Measurements from ENCODE around the gene ESYT1. TPM values are rescaled to one million over a fixed set of nuclear protein-coding genes. Genes with fewer than 3 reads are reported as not detected.
A peak's percentile ranks its signal among the peaks of the same experiment; 100 is the strongest.

Gene ESYT1
- total RNA-seq, 1 donor from 2014 or later, result 464 TPM

DNA sequence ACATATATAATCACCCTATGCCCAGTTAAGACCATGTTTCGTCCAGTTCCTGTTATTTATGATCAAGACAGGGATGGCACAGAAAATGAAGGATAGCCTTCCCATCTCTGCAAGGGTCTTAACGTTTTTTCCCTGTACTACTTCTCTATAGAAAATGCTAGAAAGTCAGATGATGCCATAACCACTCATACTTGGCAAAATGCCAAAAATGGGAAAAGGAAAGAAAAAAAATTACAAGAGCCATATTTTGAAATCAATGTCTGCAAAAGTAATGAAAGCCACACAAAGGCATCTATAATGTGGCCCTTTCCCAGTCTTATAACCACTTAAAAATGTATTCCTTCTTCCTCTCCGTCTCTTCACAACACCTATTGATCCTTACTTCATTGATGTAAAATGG lies 22.5 kb downstream of the ESYT1 start:
- no peak for DNase-seq (ENCODE audit: low read depth)

GRCh38 chr12:56151672-56152131 lies 23.6 kb downstream of the ESYT1 start:
- TF ChIP-seq, protein P1, sequence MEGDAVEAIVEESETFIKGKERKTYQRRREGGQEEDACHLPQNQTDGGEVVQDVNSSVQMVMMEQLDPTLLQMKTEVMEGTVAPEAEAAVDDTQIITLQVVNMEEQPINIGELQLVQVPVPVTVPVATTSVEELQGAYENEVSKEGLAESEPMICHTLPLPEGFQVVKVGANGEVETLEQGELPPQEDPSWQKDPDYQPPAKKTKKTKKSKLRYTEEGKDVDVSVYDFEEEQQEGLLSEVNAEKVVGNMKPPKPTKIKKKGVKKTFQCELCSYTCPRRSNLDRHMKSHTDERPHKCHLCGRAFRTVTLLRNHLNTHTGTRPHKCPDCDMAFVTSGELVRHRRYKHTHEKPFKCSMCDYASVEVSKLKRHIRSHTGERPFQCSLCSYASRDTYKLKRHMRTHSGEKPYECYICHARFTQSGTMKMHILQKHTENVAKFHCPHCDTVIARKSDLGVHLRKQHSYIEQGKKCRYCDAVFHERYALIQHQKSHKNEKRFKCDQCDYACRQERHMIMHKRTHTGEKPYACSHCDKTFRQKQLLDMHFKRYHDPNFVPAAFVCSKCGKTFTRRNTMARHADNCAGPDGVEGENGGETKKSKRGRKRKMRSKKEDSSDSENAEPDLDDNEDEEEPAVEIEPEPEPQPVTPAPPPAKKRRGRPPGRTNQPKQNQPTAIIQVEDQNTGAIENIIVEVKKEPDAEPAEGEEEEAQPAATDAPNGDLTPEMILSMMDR (conservative IDR thresholded peaks at IDR 0.05; ENCODE audit: low read depth, low read length), result peak; percentile 59
- no peak for DNase-seq (ENCODE audit: low read depth)
- H3K4me3 ChIP-seq (ENCODE audit: low read depth, low read length), result peak overlapping the region; percentile 86

More for the DNA sequence above, 22.5 kb downstream of the ESYT1 start:
- TF ChIP-seq, protein P1 (conservative IDR thresholded peaks at IDR 0.05; ENCODE audit: low read depth, low read length), result no peak
- no peak overlapping the region for H3K4me3 ChIP-seq (ENCODE audit: low read depth, low read length)

DNA sequence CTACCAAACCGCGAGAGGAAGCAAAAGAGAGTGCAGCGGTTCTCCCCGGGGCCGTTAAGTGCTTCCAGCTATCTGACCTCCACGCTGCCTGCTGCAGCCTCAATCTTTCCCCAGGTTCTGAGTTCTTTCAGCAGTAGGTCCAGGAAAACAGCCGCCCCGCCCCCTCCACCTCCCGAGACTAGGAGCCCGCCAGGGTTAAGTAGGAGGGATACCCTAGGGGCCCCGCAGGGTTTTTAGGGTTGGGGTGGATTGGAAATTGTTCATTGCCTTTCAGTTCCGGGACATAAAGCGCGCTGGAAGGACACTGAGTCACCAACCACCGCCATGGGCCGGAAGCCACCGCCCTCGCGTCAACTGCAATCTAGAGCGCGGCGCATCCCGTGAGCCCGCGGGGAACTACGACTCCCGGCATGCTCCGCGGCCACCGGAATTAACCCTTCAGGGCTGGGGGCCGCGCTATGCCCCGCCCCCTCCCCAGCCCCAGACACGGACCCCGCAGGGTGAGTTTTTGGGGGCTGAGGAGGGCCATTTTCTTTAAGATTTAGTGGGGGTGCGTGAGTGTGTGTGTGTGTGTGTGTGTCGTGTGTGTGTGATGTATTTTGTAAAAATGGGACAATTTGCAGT lies 24.2 kb downstream of the ESYT1 start, which contains the start of gene MYL6B:
MYL6B (plus strand) TSS at position 456 of the 624 bp plus-strand sequence. CDS start 1,332 bp downstream, outside the sequence.
- DNase-seq (ENCODE audit: low read depth), result no peak
- TF ChIP-seq, protein P1 (conservative IDR thresholded peaks at IDR 0.05; ENCODE audit: low read depth, low read length), result no peak
- peak within 1 kb of the TSS; percentile 86 for H3K4me3 ChIP-seq (ENCODE audit: low read depth, low read length)

- TF ChIP-seq, protein P1 (conservative IDR thresholded peaks at IDR 0.05; ENCODE audit: low read depth, low read length), result no peak
- no peak for DNase-seq (ENCODE audit: low read depth)
- peak overlapping the region; percentile 86 for H3K4me3 ChIP-seq (ENCODE audit: low read depth, low read length)
Measured at GRCh38 chr12:56152756-56153677, 24.9 kb downstream of the ESYT1 start.

DNA sequence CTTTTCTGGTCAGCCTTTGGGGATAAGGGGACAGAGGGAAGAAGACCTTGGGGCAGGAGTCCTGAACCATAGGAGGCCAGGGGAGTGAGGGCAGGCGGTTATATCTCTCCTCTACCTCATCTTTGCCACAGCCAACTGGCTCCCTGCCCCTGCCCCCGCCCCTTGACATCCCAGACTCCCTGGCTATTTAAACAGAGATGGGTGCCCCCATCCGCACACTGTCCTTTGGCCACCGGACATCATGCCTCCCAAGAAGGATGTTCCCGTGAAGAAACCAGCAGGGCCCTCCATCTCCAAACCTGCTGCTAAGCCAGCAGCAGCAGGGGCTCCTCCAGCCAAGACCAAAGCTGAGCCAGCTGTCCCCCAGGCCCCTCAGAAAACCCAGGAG lies 25.6 kb downstream of the ESYT1 start:
- TF ChIP-seq, protein P1 (conservative IDR thresholded peaks at IDR 0.05; ENCODE audit: low read depth, low read length), result no peak
- DNase-seq (ENCODE audit: low read depth), result no peak
- no peak overlapping the region for H3K4me3 ChIP-seq (ENCODE audit: low read depth, low read length)

GRCh38 chr12:56154246-56154771 lies 26.2 kb downstream of the ESYT1 start:
- TF ChIP-seq, protein P1 (conservative IDR thresholded peaks at IDR 0.05; ENCODE audit: low read depth, low read length), result no peak
- no peak overlapping the region for H3K4me3 ChIP-seq (ENCODE audit: low read depth, low read length)
- no peak for DNase-seq (ENCODE audit: low read depth)

Measured in epithelial cell of proximal tubule (primary cell).